ENCODE data around the gene OR2V1.
"Not testable (repeated sequence)": the region's sequence is repeated elsewhere in the genome, so short reads cannot be mapped to it uniquely, and the experiment has no call there.

The OR2V1 gene

GRCh38 chr5:181118369-181118768 is 12.6 kb downstream of the OR2V1 start:
- no peak for DNase-seq (ENCODE audit: extremely low spot score)
- ChIA-PET CTCF (interaction anchor here (0.6 kb wide), 1 partner anchor 51 kb away, joined by 5 read pairs; no protein-coding TSS in a partner anchor), POLR2A (no interaction called here)
- TF ChIP-seq NFRKB (IDR thresholded peaks at IDR 0.05), result no peak
- TF ChIP-seq FOXA1 (IDR thresholded peaks at IDR 0.05), result no peak
- TF ChIP-seq BHLHE40 (IDR thresholded peaks at IDR 0.05; ENCODE audit: borderline replicate concordance), result no peak
- no peak for TF ChIP-seq LEF1 (IDR thresholded peaks at IDR 0.05; ENCODE audit: borderline replicate concordance)
- TF ChIP-seq ZNF384 (IDR thresholded peaks at IDR 0.05), result no peak
- TF ChIP-seq L3MBTL2 (conservative IDR thresholded peaks at IDR 0.05), result no peak
- no peak for TF ChIP-seq FOXM1 (IDR thresholded peaks at IDR 0.05; ENCODE audit: borderline replicate concordance)
- no peak for TF ChIP-seq PKNOX1 (IDR thresholded peaks at IDR 0.05)
- TF ChIP-seq FOXK2 (IDR thresholded peaks at IDR 0.05), result no peak
- TF ChIP-seq SUZ12 (IDR thresholded peaks at IDR 0.05), result no peak
- TF ChIP-seq ELF4 (IDR thresholded peaks at IDR 0.05), result no peak
- no peak for TF ChIP-seq ARNT (IDR thresholded peaks at IDR 0.05)
- TF ChIP-seq TARDBP (IDR thresholded peaks at IDR 0.05), result no peak

DNA sequence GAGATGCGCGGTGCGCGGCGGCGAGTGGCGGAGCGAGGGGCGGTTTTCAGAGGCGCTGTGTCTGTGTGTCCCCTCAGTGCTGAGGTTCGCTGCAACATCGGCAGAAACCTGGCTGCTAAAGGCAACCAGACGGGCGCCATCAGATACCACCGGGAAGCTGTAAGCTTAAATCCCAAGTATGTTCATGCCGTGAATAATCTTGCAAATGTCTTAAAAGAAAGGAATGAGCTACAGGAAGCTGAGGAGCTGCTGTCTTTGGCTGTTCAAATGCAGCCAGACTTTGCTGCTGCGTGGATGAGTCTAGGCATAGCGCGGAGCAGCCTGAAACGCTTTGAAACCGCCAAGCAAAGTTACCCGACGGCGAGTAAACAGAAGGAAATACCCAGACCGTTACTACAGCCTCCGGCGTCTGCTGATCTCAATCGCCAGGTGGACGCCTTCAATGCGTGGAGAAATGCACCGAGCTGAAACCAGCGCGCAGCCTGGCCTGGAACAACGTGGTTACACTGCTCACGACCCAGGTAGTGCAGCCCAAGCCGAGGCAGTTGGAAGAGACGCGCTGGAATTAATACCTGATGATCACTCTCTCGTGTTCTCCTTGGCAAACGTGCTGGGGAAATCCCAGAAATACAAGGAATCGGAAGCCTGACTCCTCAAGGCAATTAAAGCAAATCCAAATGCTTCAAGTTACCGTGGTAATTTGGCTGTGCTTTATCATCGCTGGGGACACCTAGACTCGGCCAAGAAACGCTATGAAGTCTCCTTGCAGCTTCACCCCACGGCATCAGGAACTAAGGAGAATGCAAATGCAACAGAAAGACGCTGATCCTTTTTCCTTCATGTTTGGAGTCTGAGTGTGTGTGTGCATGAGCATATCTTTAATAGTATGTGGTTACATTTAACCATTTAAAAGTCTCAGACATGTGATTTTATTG is 15.9 kb downstream of the OR2V1 start:
- no peak for TF ChIP-seq LEF1 (IDR thresholded peaks at IDR 0.05; ENCODE audit: borderline replicate concordance)
- TF ChIP-seq SUZ12 (IDR thresholded peaks at IDR 0.05), result no peak
- no peak for TF ChIP-seq SP1 (IDR thresholded peaks at IDR 0.05)
- TF ChIP-seq ELF4 (IDR thresholded peaks at IDR 0.05), result no peak
- no peak for TF ChIP-seq TARDBP (IDR thresholded peaks at IDR 0.05)
- TF ChIP-seq ZNF384 (IDR thresholded peaks at IDR 0.05), result no peak
- no peak for TF ChIP-seq FOXM1 (IDR thresholded peaks at IDR 0.05; ENCODE audit: borderline replicate concordance)
- no peak for TF ChIP-seq L3MBTL2 (conservative IDR thresholded peaks at IDR 0.05)
- no peak for TF ChIP-seq HDGF (IDR thresholded peaks at IDR 0.05; ENCODE audit: borderline replicate concordance)
- no peak for TF ChIP-seq PKNOX1 (IDR thresholded peaks at IDR 0.05)
- TF ChIP-seq FOXK2 (IDR thresholded peaks at IDR 0.05), result no peak
- ChIA-PET CTCF (no interaction called here), POLR2A (no interaction called here)
- DNase-seq (ENCODE audit: extremely low spot score), result no peak

DNA sequence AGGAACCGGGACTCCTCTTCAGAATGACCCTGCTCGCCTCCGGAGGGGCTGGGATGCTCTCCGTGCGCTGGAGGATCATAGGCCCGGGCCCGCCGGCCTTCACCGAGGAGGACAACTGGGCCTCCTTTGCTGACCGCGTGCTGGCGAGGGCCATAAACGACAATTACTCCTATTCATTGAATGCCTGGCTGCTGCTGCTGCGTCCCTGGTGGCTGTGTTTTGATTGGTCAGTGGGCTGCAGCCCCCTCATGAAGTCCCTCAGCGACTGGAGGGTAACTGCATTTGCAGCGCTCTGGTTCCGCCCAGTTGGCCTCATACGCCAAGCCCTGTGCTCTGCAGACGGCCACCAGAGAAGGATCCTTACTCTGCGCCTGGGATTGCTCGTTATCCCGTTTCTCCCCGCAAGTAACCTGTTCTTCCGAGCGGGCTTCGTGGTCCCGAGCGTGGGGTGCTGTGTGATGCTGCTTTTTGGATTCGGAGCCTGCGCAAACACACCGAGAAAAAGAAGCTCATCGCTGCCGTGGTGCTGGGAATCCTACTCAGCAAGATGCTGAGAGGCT is 16.6 kb downstream of the OR2V1 start:
- DNase-seq (ENCODE audit: extremely low spot score), result no peak
- ChIA-PET POLR2A (no interaction called here), CTCF (no interaction called here)
- TF ChIP-seq CTBP1 (IDR thresholded peaks at IDR 0.05; ENCODE audit: borderline replicate concordance), result no peak
- no peak for TF ChIP-seq SP1 (IDR thresholded peaks at IDR 0.05)
- no peak for TF ChIP-seq LEF1 (IDR thresholded peaks at IDR 0.05; ENCODE audit: borderline replicate concordance)
- TF ChIP-seq ARNT (IDR thresholded peaks at IDR 0.05), result no peak
- no peak for TF ChIP-seq TARDBP (IDR thresholded peaks at IDR 0.05)
- no peak for TF ChIP-seq NFRKB (IDR thresholded peaks at IDR 0.05)
- no peak for TF ChIP-seq HDGF (IDR thresholded peaks at IDR 0.05; ENCODE audit: borderline replicate concordance)
- TF ChIP-seq FOXM1 (IDR thresholded peaks at IDR 0.05; ENCODE audit: borderline replicate concordance), result no peak
- no peak for TF ChIP-seq BHLHE40 (IDR thresholded peaks at IDR 0.05; ENCODE audit: borderline replicate concordance)
- TF ChIP-seq PKNOX1 (IDR thresholded peaks at IDR 0.05), result no peak

DNA sequence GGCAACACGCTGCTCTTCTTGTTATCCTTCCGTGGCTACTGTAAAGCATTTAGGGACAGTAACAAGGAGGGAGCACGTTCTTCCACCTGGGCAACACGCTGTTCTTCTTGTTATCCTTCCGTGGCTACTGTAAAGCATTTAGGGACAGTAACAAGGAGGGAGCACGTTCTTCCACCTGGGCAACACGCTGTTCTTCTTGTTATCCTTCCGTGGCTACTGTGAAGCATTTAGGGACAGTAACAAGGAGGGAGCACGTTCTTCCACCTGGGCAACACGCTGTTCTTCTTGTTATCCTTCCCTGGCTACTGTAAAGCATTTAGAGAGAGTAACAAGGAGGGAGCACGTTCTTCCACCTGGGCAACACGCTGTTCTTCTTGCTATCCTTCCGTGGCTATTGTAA is 17.4 kb downstream of the OR2V1 start:
- CTCF ChIA-PET, POLR2A ChIA-PET: not testable (repeated sequence)

GRCh38 chr5:181112476-181112875 is 18.5 kb downstream of the OR2V1 start:
- CTCF ChIA-PET, result no interaction called here
- POLR2A ChIA-PET, result no interaction called here
- DNase-seq (ENCODE audit: extremely low spot score), result no peak
- TF ChIP-seq SUZ12 (IDR thresholded peaks at IDR 0.05) (no peak), LEF1 (IDR thresholded peaks at IDR 0.05; ENCODE audit: borderline replicate concordance) (no peak), TARDBP (IDR thresholded peaks at IDR 0.05) (no peak), ARNT (IDR thresholded peaks at IDR 0.05) (no peak), BHLHE40 (IDR thresholded peaks at IDR 0.05; ENCODE audit: borderline replicate concordance) (no peak), SP1 (IDR thresholded peaks at IDR 0.05) (no peak), FOXM1 (IDR thresholded peaks at IDR 0.05; ENCODE audit: borderline replicate concordance) (no peak)

More for the DNA sequence above, 17.4 kb downstream of the OR2V1 start:
- not testable (repeated sequence) for DNase-seq (ENCODE audit: extremely low spot score)

GRCh38 chr5:181111010-181111409 is 20.0 kb downstream of the OR2V1 start:
- TF ChIP-seq TARDBP (IDR thresholded peaks at IDR 0.05), result no peak
- no peak for TF ChIP-seq SUZ12 (IDR thresholded peaks at IDR 0.05)
- TF ChIP-seq LEF1 (IDR thresholded peaks at IDR 0.05; ENCODE audit: borderline replicate concordance), result no peak
- TF ChIP-seq FOXK2 (IDR thresholded peaks at IDR 0.05), result no peak
- TF ChIP-seq BHLHE40 (IDR thresholded peaks at IDR 0.05; ENCODE audit: borderline replicate concordance), result no peak
- TF ChIP-seq FOXM1 (IDR thresholded peaks at IDR 0.05; ENCODE audit: borderline replicate concordance), result no peak
- no peak for TF ChIP-seq FOXA1 (IDR thresholded peaks at IDR 0.05)
- TF ChIP-seq CTBP1 (IDR thresholded peaks at IDR 0.05; ENCODE audit: borderline replicate concordance), result no peak
- no peak for TF ChIP-seq HDGF (IDR thresholded peaks at IDR 0.05; ENCODE audit: borderline replicate concordance)
- TF ChIP-seq ARNT (IDR thresholded peaks at IDR 0.05), result no peak
- no peak for TF ChIP-seq NFRKB (IDR thresholded peaks at IDR 0.05)
- TF ChIP-seq ELF4 (IDR thresholded peaks at IDR 0.05), result no peak
- no peak for TF ChIP-seq L3MBTL2 (conservative IDR thresholded peaks at IDR 0.05)
- TF ChIP-seq PKNOX1 (IDR thresholded peaks at IDR 0.05), result no peak
- no peak for TF ChIP-seq SP1 (IDR thresholded peaks at IDR 0.05)
- TF ChIP-seq ZNF384 (IDR thresholded peaks at IDR 0.05), result no peak
- ChIA-PET CTCF (no interaction called here), POLR2A (no interaction called here)
- no peak for DNase-seq (ENCODE audit: extremely low spot score)
